Measurements from ENCODE around the gene KIAA0319L.

GRCh38 chr1:35567947-35568558, 10.8 kb upstream of the KIAA0319L start:
- TF ChIP-seq CTCF (conservative IDR thresholded peaks at IDR 0.05; ENCODE audit: low read depth in 2 of 2) (no peak), POLR2AphosphoS5 (IDR thresholded peaks at IDR 0.05; ENCODE audit: low read depth) (no peak), EZH2 (IDR thresholded peaks at IDR 0.05; ENCODE audit: low read depth, unreplicated experiment) (no peak), STAT1 (IDR thresholded peaks at IDR 0.05; ENCODE audit: unreplicated experiment) (no peak), EZH2phosphoT487 (IDR thresholded peaks at IDR 0.05; ENCODE audit: unreplicated experiment) (no peak), JUNB (IDR thresholded peaks at IDR 0.05; ENCODE audit: unreplicated experiment) (no peak), ZNF462 (CRISPR knock-in tag; IDR thresholded peaks at IDR 0.05) (no peak), CREB1 (CRISPR knock-in tag; IDR thresholded peaks at IDR 0.05; ENCODE audit: low read depth) (no peak), ZNF114 (CRISPR knock-in tag; IDR thresholded peaks at IDR 0.05) (no peak), NANOG (IDR thresholded peaks at IDR 0.05; ENCODE audit: borderline replicate concordance) (no peak), ETS1 (IDR thresholded peaks at IDR 0.05) (no peak), ZNF331 (CRISPR knock-in tag; IDR thresholded peaks at IDR 0.05; ENCODE audit: low read depth) (no peak)
- TF ChIP-seq, protein P1, sequence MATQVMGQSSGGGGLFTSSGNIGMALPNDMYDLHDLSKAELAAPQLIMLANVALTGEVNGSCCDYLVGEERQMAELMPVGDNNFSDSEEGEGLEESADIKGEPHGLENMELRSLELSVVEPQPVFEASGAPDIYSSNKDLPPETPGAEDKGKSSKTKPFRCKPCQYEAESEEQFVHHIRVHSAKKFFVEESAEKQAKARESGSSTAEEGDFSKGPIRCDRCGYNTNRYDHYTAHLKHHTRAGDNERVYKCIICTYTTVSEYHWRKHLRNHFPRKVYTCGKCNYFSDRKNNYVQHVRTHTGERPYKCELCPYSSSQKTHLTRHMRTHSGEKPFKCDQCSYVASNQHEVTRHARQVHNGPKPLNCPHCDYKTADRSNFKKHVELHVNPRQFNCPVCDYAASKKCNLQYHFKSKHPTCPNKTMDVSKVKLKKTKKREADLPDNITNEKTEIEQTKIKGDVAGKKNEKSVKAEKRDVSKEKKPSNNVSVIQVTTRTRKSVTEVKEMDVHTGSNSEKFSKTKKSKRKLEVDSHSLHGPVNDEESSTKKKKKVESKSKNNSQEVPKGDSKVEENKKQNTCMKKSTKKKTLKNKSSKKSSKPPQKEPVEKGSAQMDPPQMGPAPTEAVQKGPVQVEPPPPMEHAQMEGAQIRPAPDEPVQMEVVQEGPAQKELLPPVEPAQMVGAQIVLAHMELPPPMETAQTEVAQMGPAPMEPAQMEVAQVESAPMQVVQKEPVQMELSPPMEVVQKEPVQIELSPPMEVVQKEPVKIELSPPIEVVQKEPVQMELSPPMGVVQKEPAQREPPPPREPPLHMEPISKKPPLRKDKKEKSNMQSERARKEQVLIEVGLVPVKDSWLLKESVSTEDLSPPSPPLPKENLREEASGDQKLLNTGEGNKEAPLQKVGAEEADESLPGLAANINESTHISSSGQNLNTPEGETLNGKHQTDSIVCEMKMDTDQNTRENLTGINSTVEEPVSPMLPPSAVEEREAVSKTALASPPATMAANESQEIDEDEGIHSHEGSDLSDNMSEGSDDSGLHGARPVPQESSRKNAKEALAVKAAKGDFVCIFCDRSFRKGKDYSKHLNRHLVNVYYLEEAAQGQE (IDR thresholded peaks at IDR 0.05; ENCODE audit: unreplicated experiment) = no peak

Measured in GM23338 (cell line).